WTC11 (cell line): ENCODE data around the gene LYPD6. TPM values are rescaled to one million over a fixed set of nuclear protein-coding genes. Genes with fewer than 3 reads are reported as not detected.

ENCODE experiments used
- ATAC-seq: fragments of 200-7000 bp; cut with Tn5 transposase; 2 replicates; pipeline ENCODE4 v1.10.0; 2021; ENCODE audit warnings: mild to moderate bottlenecking, moderate library complexity
- CTCF ChIA-PET: fragments of 300-600 bp; sonication (Branson Sonifier 250); formaldehyde crosslinking; loops from one replicate; lab custom pipeline; 2021; ENCODE audit warnings: antibody characterized with exemption; lab: Charles Lee
- POLR2A ChIA-PET: fragments of 350-600 bp; sonication (Branson Sonifier 250); formaldehyde crosslinking; loops from one replicate; lab custom pipeline; 2021; ENCODE audit warnings: antibody characterized with exemption; lab: Charles Lee
- DNase-seq: peaks from one replicate; pipeline ENCODE4 v3.0.0; 2021; ENCODE audit warnings: low spot score
- H3K27ac Mint-ChIP-seq: 2 replicates; pipeline ENCODE4 v1.8.0; 2021; ENCODE audit warnings: mixed read lengths
- H3K27me3 Mint-ChIP-seq: 2 replicates; pipeline ENCODE4 v1.8.0; 2021; ENCODE audit warnings: low read depth, mild to moderate bottlenecking, moderate library complexity, mixed read lengths
- H3K36me3 Mint-ChIP-seq: 2 replicates; pipeline ENCODE4 v1.8.0; 2021; ENCODE audit warnings: mixed read lengths
- H3K4me1 Mint-ChIP-seq: 2 replicates; pipeline ENCODE4 v1.8.0; 2022; ENCODE audit warnings: mixed read lengths
- H3K4me3 Mint-ChIP-seq: 2 replicates; pipeline ENCODE4 v1.8.0; 2021; ENCODE audit warnings: mild to moderate bottlenecking, moderate library complexity, mixed read lengths
- H3K9me3 Mint-ChIP-seq: 2 replicates; pipeline ENCODE4 v1.8.0; 2021; ENCODE audit warnings: mixed read lengths
- AFF4 ChIP-seq: sonication (generic); formaldehyde crosslinking; IDR thresholded peaks from 2 replicates; pipeline ENCODE4 v1.8.1; 2023; ENCODE audit warnings: mild to moderate bottlenecking, missing genetic modification reagents, borderline replicate concordance
- AR ChIP-seq: fragments of 250-450 bp; sonication (Bioruptor Pico); IDR thresholded peaks from 2 replicates; pipeline ENCODE4 v1.9.0; 2021; ENCODE audit warnings: mild to moderate bottlenecking
- E2F5 ChIP-seq: sonication (generic); formaldehyde crosslinking; IDR thresholded peaks from 2 replicates; pipeline ENCODE4 v1.8.1; 2022; ENCODE audit warnings: mild to moderate bottlenecking, moderate library complexity, missing genetic modification reagents
- ERG ChIP-seq: fragments of 250-450 bp; sonication (Bioruptor Pico); IDR thresholded peaks from 2 replicates; pipeline ENCODE4 v1.8.0; 2021; ENCODE audit warnings: mild to moderate bottlenecking
- GABPB1 ChIP-seq: sonication (generic); formaldehyde crosslinking; IDR thresholded peaks from 2 replicates; pipeline ENCODE4 v1.8.1; 2023; ENCODE audit warnings: mild to moderate bottlenecking, missing genetic modification reagents
- HMGA2 ChIP-seq: fragments of 250-450 bp; sonication (Bioruptor Pico); IDR thresholded peaks from 2 replicates; pipeline ENCODE4 v1.4.0; 2021; ENCODE audit warnings: mild to moderate bottlenecking, moderate library complexity
- IRF1 ChIP-seq: sonication (generic); formaldehyde crosslinking; IDR thresholded peaks from 2 replicates; pipeline ENCODE4 v1.8.0; 2023; ENCODE audit warnings: missing genetic modification reagents
- MLX ChIP-seq: sonication (generic); formaldehyde crosslinking; IDR thresholded peaks from 2 replicates; pipeline ENCODE4 v1.8.1; 2023; ENCODE audit warnings: mild to moderate bottlenecking, missing genetic modification reagents, moderate library complexity
- MYBL2 ChIP-seq: sonication (generic); formaldehyde crosslinking; IDR thresholded peaks from 2 replicates; pipeline ENCODE4 v1.8.1; 2023; ENCODE audit warnings: mild to moderate bottlenecking, moderate library complexity, missing genetic modification reagents
- OVOL2 ChIP-seq: fragments of 250-450 bp; sonication (Bioruptor Pico); IDR thresholded peaks from 2 replicates; pipeline ENCODE4 v1.9.0; 2021; ENCODE audit warnings: mild to moderate bottlenecking, borderline replicate concordance
- SMAD3 ChIP-seq: sonication (generic); formaldehyde crosslinking; IDR thresholded peaks from 2 replicates; pipeline ENCODE4 v1.8.0; 2022; ENCODE audit warnings: missing genetic modification reagents, mild to moderate bottlenecking, borderline replicate concordance
- SOX15 ChIP-seq: fragments of 250-450 bp; sonication (Bioruptor Pico); IDR thresholded peaks from 2 replicates; pipeline ENCODE4 v1.9.0; 2021; ENCODE audit warnings: mild to moderate bottlenecking
- STAT6 ChIP-seq: sonication (generic); formaldehyde crosslinking; conservative IDR thresholded peaks from 2 replicates; pipeline ENCODE4 v1.8.1; 2023; ENCODE audit warnings: mild to moderate bottlenecking, low read depth, missing genetic modification reagents, moderate library complexity
- TEAD4 ChIP-seq: sonication (generic); formaldehyde crosslinking; IDR thresholded peaks from 2 replicates; pipeline ENCODE4 v1.8.0; 2022; ENCODE audit warnings: mild to moderate bottlenecking, missing genetic modification reagents
- ZNF263 ChIP-seq: sonication (generic); formaldehyde crosslinking; IDR thresholded peaks from 2 replicates; pipeline ENCODE4 v1.8.1; 2022; ENCODE audit warnings: low read depth, mild to moderate bottlenecking, moderate library complexity, missing genetic modification reagents
- ZNF423 ChIP-seq: fragments of 250-450 bp; sonication (Bioruptor Pico); IDR thresholded peaks from 2 replicates; pipeline ENCODE4 v2.1.2; 2022; ENCODE audit warnings: mild to moderate bottlenecking, moderate library complexity
- total RNA-seq: library from RNA; stranded (reverse); gene quantifications from 3 replicates; pipeline ENCODE4 v1.2.3, GENCODE V29; 2021
- TF ChIP-seq, protein P1 (sequence below): fragments of 200-600 bp; IDR thresholded peaks from 2 replicates; pipeline ENCODE4 v1.8.0; 2022; ENCODE audit warnings: antibody characterized with exemption

LYPD6 gene
- total RNA-seq, 1 experiment from 2014 or later = 4.8 TPM

DNA sequence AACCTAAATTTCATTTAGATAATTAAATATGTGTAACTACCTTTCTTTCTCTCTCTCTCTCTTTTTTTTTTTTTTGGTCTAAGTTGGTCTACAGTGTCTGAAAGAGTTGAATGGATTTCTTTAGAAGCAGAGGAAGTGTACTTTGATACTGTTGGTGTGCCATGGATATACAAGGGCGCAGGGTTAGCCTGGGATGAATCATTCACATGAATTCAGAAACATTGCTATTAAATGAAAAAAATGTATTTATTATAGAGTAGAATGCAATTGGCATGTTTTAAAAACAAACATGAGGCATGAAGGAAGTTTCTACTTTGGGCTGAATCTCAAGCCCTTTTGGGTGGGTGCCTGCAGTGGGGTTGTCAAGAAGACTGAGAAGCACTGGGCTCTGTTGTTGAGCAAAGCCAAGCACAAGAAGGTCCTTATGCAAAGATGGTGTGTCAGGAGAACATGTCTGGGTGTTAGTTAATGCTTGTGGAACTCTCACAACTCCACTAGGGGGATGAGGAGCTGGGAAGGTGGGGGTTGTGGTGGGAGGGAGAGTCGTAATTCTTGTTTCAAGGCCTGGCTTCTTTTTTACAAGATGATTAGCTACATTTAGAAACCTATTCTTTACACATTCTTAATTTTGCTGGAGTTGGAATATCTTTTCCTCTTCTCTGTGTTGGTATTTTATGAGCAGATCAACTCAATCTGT is 57.9 kb downstream of the LYPD6 start:
- H3K4me3 Mint-ChIP-seq = no peak overlapping the region
- DNase-seq (no peak), ATAC-seq (peak; percentile 84)
- H3K27ac Mint-ChIP-seq = no peak overlapping the region
- no peak for TF ChIP-seq AR (CRISPR knock-in tag)
- TF ChIP-seq, protein P1, sequence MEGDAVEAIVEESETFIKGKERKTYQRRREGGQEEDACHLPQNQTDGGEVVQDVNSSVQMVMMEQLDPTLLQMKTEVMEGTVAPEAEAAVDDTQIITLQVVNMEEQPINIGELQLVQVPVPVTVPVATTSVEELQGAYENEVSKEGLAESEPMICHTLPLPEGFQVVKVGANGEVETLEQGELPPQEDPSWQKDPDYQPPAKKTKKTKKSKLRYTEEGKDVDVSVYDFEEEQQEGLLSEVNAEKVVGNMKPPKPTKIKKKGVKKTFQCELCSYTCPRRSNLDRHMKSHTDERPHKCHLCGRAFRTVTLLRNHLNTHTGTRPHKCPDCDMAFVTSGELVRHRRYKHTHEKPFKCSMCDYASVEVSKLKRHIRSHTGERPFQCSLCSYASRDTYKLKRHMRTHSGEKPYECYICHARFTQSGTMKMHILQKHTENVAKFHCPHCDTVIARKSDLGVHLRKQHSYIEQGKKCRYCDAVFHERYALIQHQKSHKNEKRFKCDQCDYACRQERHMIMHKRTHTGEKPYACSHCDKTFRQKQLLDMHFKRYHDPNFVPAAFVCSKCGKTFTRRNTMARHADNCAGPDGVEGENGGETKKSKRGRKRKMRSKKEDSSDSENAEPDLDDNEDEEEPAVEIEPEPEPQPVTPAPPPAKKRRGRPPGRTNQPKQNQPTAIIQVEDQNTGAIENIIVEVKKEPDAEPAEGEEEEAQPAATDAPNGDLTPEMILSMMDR = 0 out of 2 replicates have a peak, but pooled peaks have one; percentile 13
- H3K36me3 Mint-ChIP-seq = no peaks in the 10 kb centered on the region
- no peaks in the 10 kb centered on the region for H3K27me3 Mint-ChIP-seq
- CTCF ChIA-PET = interaction anchor here (0.6 to 1.5 kb wide), 15 partner anchors 11 to 1834 kb away, joined by 3 to 9 read pairs (median 4); no protein-coding TSS in a partner anchor
- POLR2A ChIA-PET = no interaction called here
- H3K9me3 Mint-ChIP-seq = no peaks in the 10 kb centered on the region
- H3K4me1 Mint-ChIP-seq = peaks cover 41% of the 10 kb centered on the region

DNA sequence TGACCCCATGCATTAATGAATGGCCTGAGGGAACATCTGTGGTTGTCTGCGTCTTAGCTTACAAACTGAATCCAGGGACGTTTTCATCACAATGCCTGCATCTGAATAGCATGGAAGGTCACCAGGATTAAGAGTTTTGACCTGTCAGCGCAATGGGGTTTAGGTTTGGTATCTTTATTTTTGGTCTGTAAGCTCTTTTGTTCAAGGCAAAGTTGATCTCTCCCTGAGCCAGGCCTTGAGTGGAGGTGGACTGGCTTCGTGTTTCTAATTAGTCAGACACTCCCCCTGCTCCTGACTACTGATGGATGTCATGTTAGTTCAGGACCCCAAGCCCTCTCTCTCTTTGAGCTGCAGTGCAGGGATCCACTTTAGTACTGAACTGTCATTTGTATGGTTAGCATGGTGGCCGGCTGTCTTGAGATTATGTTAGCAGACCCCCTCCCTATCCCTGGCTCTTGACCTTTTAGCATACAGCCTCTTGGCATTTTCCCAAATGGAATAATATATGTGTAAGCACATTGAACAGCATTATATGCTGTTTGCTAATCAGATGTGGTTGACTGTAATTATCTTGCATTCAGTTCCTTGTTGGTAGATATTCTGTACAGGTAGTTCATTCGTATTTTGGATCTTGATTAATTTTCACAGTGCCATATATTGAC is 59.2 kb downstream of the LYPD6 start:
- Mint-ChIP-seq H3K9me3 (no peaks in the 10 kb centered on the region), H3K36me3 (no peaks in the 10 kb centered on the region), H3K27me3 (no peaks in the 10 kb centered on the region), H3K27ac (no peak overlapping the region; the same call in 1 of the 2 replicates), H3K4me3 (no peak overlapping the region), H3K4me1 (peaks cover 41% of the 10 kb centered on the region)
- ChIA-PET POLR2A (no interaction called here), CTCF (interaction anchor here (1.0 to 1.5 kb wide), 7 partner anchors 14 to 373 kb away, joined by 3 to 9 read pairs (median 5); partner anchors contain the start of gene LYPD6)
- ATAC-seq = peak; percentile 36; the same call in 1 of the 2 replicates
- no peak for DNase-seq
- TF ChIP-seq MLX (CRISPR knock-in tag) = no peak
- TF ChIP-seq HMGA2 (CRISPR knock-in tag) = no peak
- no peak for TF ChIP-seq MYBL2 (CRISPR knock-in tag)
- no peak for TF ChIP-seq E2F5
- TF ChIP-seq ZNF263 (CRISPR knock-in tag) = no peak
- TF ChIP-seq SOX15 = no peak
- TF ChIP-seq TEAD4 = no peak
- TF ChIP-seq SMAD3 (CRISPR knock-in tag) = no peak
- no peak for TF ChIP-seq OVOL2 (CRISPR knock-in tag)
- TF ChIP-seq STAT6 (CRISPR knock-in tag) = no peak
- TF ChIP-seq GABPB1 (CRISPR knock-in tag) = no peak
- TF ChIP-seq ERG (CRISPR knock-in tag) = no peak
- no peak for TF ChIP-seq IRF1 (CRISPR knock-in tag)
- no peak for TF ChIP-seq ZNF423 (CRISPR knock-in tag)
- no peak for TF ChIP-seq AFF4 (CRISPR knock-in tag)
